Activated T-helper 17 cell treated with anti-CD3 and anti-CD28 coated beads, Interleukin-2, amount 50 U/mL, for 72 hours (primary cell): ENCODE results near the gene CSNK1G3. TPM values are rescaled to one million over a fixed set of nuclear protein-coding genes. Genes with fewer than 3 reads are reported as not detected.

ENCODE experiments used
- total RNA-seq, 2 donors: library from RNA; stranded (reverse); gene quantifications; one replicate each; pipeline ENCODE4 v1.2.3, GENCODE V29; 2022

Gene CSNK1G3
- total RNA-seq, 2 donors from 2014 or later: 27.6 to 39.5 TPM

Other genes with a start within 250 kb of the CSNK1G3 start
- gene CEP120, start 88.8 kb upstream of the CSNK1G3 start, total RNA-seq: 10 to 100 TPM; 20.3 to 34.5 TPM